ENCODE measurements around the gene POLA2.

Gene POLA2

DNA sequence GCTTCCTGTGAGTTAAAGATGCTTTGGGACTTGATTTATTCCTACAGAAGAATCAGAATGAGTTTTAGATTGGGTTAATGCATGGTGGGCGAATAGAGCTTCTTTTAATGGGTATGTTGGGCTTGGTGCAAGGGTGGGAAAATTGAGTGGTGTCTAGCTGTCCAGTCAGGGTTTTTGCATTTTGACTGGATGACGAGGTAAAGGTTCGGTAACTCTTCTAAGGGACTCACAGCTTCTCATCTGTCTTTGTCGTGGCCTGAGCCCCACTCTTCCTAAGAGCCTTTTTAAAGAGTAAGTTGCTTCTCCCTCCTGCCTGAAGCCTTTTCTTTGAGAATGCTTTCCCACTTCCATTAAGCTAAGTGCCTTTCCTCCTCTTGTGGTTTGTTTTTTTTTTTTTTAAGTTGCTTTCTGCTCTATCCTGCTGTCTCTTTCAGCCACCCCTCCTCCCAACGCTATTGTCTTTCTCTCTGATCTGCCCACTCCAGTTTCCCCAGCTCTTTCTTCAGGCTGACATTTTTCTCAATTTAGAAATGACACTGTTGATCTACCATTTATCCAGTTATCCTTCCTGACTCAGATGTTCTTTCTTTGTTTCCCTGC lies 73.0 kb downstream of the POLA2 start:
- TF ChIP-seq ZNF274 (IDR thresholded peaks at IDR 0.05; ENCODE audit: low read depth, low read length): no peak
- peak overlapping the region; percentile 82 for H3K4me3 ChIP-seq (ENCODE audit: low read length)

DNA sequence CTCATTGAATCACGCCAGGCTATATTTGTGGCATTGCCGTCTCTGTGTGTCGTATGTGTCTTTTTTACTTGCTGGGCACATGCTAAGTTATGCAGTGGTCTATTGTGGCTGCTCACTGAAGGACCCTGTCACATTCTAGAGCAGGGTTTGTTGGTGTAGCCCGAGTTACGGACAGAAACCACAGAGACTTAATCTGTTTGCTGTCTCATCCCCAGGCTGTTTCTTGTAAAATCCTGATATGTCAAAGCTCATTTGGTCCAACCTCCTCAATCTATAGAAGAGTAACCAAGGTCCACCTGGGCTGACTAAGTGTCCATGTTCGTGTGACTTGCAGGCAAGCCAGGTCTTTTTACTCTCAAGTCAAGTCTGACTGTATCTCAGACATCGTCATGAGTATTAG lies 76.9 kb downstream of the POLA2 start:
- H3K4me3 ChIP-seq (ENCODE audit: low read length): no peak overlapping the region
- TF ChIP-seq ZNF274 (IDR thresholded peaks at IDR 0.05; ENCODE audit: low read depth, low read length): no peak

DNA sequence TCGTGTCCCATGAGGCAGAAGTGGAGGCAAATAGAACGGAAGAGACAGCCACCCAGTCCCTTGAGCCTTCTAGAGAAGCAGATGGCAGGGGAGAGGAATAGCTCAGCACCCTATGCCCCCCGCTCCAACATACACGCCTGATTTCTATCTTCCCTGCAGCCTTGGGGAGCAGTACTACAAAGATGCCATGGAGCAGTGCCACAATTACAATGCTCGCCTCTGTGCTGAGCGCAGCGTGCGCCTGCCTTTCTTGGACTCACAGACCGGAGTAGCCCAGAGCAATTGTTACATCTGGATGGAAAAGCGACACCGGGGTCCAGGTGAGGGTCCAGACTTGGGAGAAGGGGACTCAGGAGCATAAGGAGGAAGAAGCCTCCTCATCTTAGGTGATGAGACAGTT lies 78.5 kb downstream of the POLA2 start:
- TF ChIP-seq ZNF274 (IDR thresholded peaks at IDR 0.05; ENCODE audit: low read depth, low read length): no peak
- H3K4me3 ChIP-seq (ENCODE audit: low read length): no peak overlapping the region

DNA sequence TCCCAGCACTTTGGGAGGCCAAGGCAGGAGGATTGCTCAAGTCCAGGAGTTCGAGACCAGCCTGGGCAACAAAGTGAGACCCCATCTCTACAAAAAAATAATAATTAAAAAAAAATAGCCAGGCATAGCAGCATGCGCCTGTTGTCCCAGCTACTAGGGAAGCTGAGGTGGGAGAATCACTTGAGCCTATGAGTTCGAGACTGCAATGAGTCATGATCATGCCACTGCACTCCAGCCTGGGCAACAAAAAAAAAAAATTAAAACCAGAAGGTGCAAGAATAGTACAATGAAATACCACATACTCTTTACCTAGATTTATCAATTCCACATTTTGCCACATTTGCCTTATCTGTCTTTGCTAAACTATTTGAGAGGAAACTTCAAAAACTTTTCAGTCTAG lies 80.1 kb downstream of the POLA2 start:
- no peak overlapping the region for H3K4me3 ChIP-seq (ENCODE audit: low read length)
- TF ChIP-seq ZNF274 (IDR thresholded peaks at IDR 0.05; ENCODE audit: low read depth, low read length): no peak

Measured in GM08714 (cell line).